Astrocyte of the cerebellum (primary cell): Measurements from ENCODE around the gene MAP1LC3A.
"Not testable (repeated sequence)": the region's sequence is repeated elsewhere in the genome, so short reads cannot be mapped to it uniquely, and the experiment has no call there.

Experiments used
- DNase-seq: peaks from one replicate; pipeline ENCODE4 v3.0.0-alpha.2; 2011; ENCODE audit warnings: low read depth
- H3K4me3 ChIP-seq: 2 replicates; pipeline ENCODE4 v1.5.1; 2011; ENCODE audit warnings: mild to moderate bottlenecking, low read depth, low read length, moderate library complexity
- CTCF ChIP-seq: IDR thresholded peaks from 2 replicates; pipeline ENCODE4 v1.5.1; 2012; ENCODE audit warnings: low read length, low read depth, moderate library complexity, mild to moderate bottlenecking; ENCODE audit errors: missing control alignments
- in situ Hi-C: cut with HindIII; loops from 2 replicates; pipeline ENCODE4 v1.10.0; 2017; ENCODE audit warnings: low sequenced_read_pairs

MAP1LC3A gene

GRCh38 chr20:34514897-34515483, 43.5 kb upstream of the MAP1LC3A start:
- TF ChIP-seq CTCF: no peak
- no peak for DNase-seq
- in situ Hi-C loops: no loop called here
- H3K4me3 ChIP-seq: peak overlapping the region; percentile 87

- peak overlapping the region; percentile 87 for H3K4me3 ChIP-seq
- no peak for TF ChIP-seq CTCF
- DNase-seq: no peak
- in situ Hi-C loops: no loop called here
These were observed 42.9 kb upstream of the MAP1LC3A start for GRCh38 chr20:34515484-34516246.

- TF ChIP-seq CTCF: no peak
- H3K4me3 ChIP-seq: peak within 1 kb of the TSS; percentile 87
- in situ Hi-C loops: no loop called here
- DNase-seq: peak; percentile 96
These were observed 42.0 kb upstream of the MAP1LC3A start, which contains the start of gene DYNLRB1 for GRCh38 chr20:34516247-34517113. Gene DYNLRB1 (plus strand): TSS chr20:34516422. CDS start chr20:34516459, 37 bp downstream.

- no peak for DNase-seq
- TF ChIP-seq CTCF: no peak
- H3K4me3 ChIP-seq: peak overlapping the region; percentile 87
- in situ Hi-C loops: no loop called here
These were observed 41.4 kb upstream of the MAP1LC3A start for GRCh38 chr20:34517114-34517505.

GRCh38 chr20:34518863-34519262, 39.7 kb upstream of the MAP1LC3A start:
- DNase-seq, H3K4me3 ChIP-seq, in situ Hi-C loops: not testable (repeated sequence)

- in situ Hi-C loops, DNase-seq, H3K4me3 ChIP-seq: not testable (repeated sequence)
These were observed 38.7 kb upstream of the MAP1LC3A start for GRCh38 chr20:34519841-34520240.

- in situ Hi-C loops: no loop called here
- peak; percentile 40 for DNase-seq
- no peak overlapping the region for H3K4me3 ChIP-seq
- peak; percentile 74 for TF ChIP-seq CTCF
These were observed 35.3 kb upstream of the MAP1LC3A start for GRCh38 chr20:34522969-34523871.
